GM12864 (cell line): ENCODE results near the gene PPM1J.

ENCODE experiments used
- DNase-seq: peaks from one replicate; pipeline ENCODE4 v3.0.0-alpha.2; 2011; ENCODE audit warnings: low read depth
- H3K4me3 ChIP-seq: 2 replicates; pipeline ENCODE4 v1.5.1; 2011; ENCODE audit warnings: mild to moderate bottlenecking, low read depth, low read length, control low read depth
- CTCF ChIP-seq: IDR thresholded peaks from 2 replicates; pipeline ENCODE4 v1.5.1; 2011; ENCODE audit warnings: low read depth, mild to moderate bottlenecking, moderate library complexity, low read length, control low read depth, inconsistent platforms; ENCODE audit errors: missing control alignments

PPM1J gene

GRCh38 chr1:112718691-112719418, 3.7 kb upstream of the PPM1J start:
- no peak for DNase-seq
- H3K4me3 ChIP-seq, result no peak overlapping the region
- peak; percentile 89 for TF ChIP-seq CTCF

GRCh38 chr1:112717263-112717873, 2.2 kb upstream of the PPM1J start:
- no peak overlapping the region for H3K4me3 ChIP-seq
- no peak for DNase-seq
- peak; percentile 3 for TF ChIP-seq CTCF

- DNase-seq, result peak; percentile 57
- TF ChIP-seq CTCF, result peak; percentile 99
- peak overlapping the region; percentile 53; the same call in 1 of the 2 replicates for H3K4me3 ChIP-seq
Measured at GRCh38 chr1:112716133-112716720, 1.1 kb upstream of the PPM1J start.

- H3K4me3 ChIP-seq, result peak overlapping the region; percentile 60
- peak; percentile 5 for TF ChIP-seq CTCF
- DNase-seq, result no peak
Measured at GRCh38 chr1:112714313-112715263, 544 bp downstream of the PPM1J start.

GRCh38 chr1:112713466-112714312, 1.4 kb downstream of the PPM1J start:
- no peak for TF ChIP-seq CTCF
- peak overlapping the region; percentile 60 for H3K4me3 ChIP-seq
- peak; percentile 51 for DNase-seq

- TF ChIP-seq CTCF, result no peak
- DNase-seq, result no peak
- H3K4me3 ChIP-seq, result no peak overlapping the region
Measured at GRCh38 chr1:112712701-112713128, 2.4 kb downstream of the PPM1J start.
